SU-DHL-6 (cell line): ENCODE results near the gene QPRT.
"Not testable (repeated sequence)": the region's sequence is repeated elsewhere in the genome, so short reads cannot be mapped to it uniquely, and the experiment has no call there.

Experiments
- H2AFZ ChIP-seq: fragments of 200-600 bp; sonication (generic); 2 replicates; pipeline ENCODE4 v1.6.1; 2014; ENCODE audit warnings: low read depth, mild to moderate bottlenecking, moderate library complexity, mixed read lengths, antibody characterized with exemption, low read length; ENCODE audit not compliant: severe bottlenecking
- H3F3A ChIP-seq: fragments of 200-600 bp; shearing (Covaris generic); 2 replicates; pipeline ENCODE4 v1.6.0; 2016; ENCODE audit warnings: antibody characterized with exemption, mild to moderate bottlenecking; ENCODE audit not compliant: insufficient read depth
- H3K27ac ChIP-seq: fragments of 200-600 bp; sonication (generic); 2 replicates; pipeline ENCODE4 v1.5.1; 2016; ENCODE audit warnings: low read depth, mild to moderate bottlenecking, low read length, moderate library complexity, mixed read lengths
- H3K27me3 ChIP-seq: fragments of 200-600 bp; sonication (generic), shearing (Covaris generic); 2 replicates; pipeline ENCODE4 v1.6.0; 2014; ENCODE audit warnings: mild to moderate bottlenecking, low read length
- H3K36me3 ChIP-seq: fragments of 200-600 bp; sonication (generic); 2 replicates; pipeline ENCODE4 v1.6.1; 2014; ENCODE audit warnings: mild to moderate bottlenecking, low read length, mixed read lengths
- H3K4me2 ChIP-seq: fragments of 300-600, 200-600 bp; shearing (Covaris generic), sonication (generic); 2 replicates; pipeline ENCODE4 v1.6.0; 2014; ENCODE audit warnings: low read length, low read depth, mild to moderate bottlenecking; ENCODE audit not compliant: poor library complexity, severe bottlenecking
- H3K4me3 ChIP-seq: fragments of 200-600 bp; sonication (generic); 2 replicates; pipeline ENCODE4 v1.5.1; 2014; ENCODE audit warnings: antibody characterized with exemption, low read length, mild to moderate bottlenecking, mixed read lengths; ENCODE audit not compliant: insufficient read depth, poor library complexity, severe bottlenecking
- H3K79me2 ChIP-seq: fragments of 200-600 bp; sonication (generic); 2 replicates; pipeline ENCODE4 v1.6.1; 2014; ENCODE audit warnings: mild to moderate bottlenecking, low read length, moderate library complexity; ENCODE audit not compliant: insufficient read depth
- H3K9ac ChIP-seq: fragments of 200-600 bp; sonication (generic); 2 replicates; pipeline ENCODE4 v1.7.0; 2014; ENCODE audit warnings: mild to moderate bottlenecking, low read length
- H3K9me2 ChIP-seq: fragments of 200-600 bp; sonication (generic); replicated peaks from 2 replicates; pipeline ENCODE4 v1.6.1; 2014; ENCODE audit warnings: low read length; ENCODE audit not compliant: insufficient read depth
- H3K9me3 ChIP-seq: fragments of 200-600 bp; sonication (generic); 2 replicates; pipeline ENCODE4 v1.6.1; 2014; ENCODE audit warnings: low read length, mixed read lengths; ENCODE audit not compliant: insufficient read depth
- H4K20me1 ChIP-seq: fragments of 200-600 bp; sonication (generic); 2 replicates; pipeline ENCODE4 v1.6.1; 2014; ENCODE audit warnings: low read depth, mild to moderate bottlenecking, antibody characterized with exemption, low read length, moderate library complexity, mixed read lengths
- EZH2phosphoT487 ChIP-seq: fragments of 200-600 bp; sonication (generic), shearing (Covaris generic); conservative IDR thresholded peaks from 2 replicates; pipeline ENCODE4 v1.6.1; 2018; ENCODE audit warnings: mild to moderate bottlenecking, antibody characterized with exemption, low read length, moderate library complexity, mixed read lengths
- TF ChIP-seq, protein P1 (sequence below): fragments of 200-600 bp; sonication (generic); IDR thresholded peaks from one replicate; pipeline ENCODE4 v1.5.1; 2017; ENCODE audit warnings: antibody characterized with exemption, mild to moderate bottlenecking, low read length, moderate library complexity; ENCODE audit not compliant: insufficient read depth, poor library complexity, severe bottlenecking

QPRT gene

DNA sequence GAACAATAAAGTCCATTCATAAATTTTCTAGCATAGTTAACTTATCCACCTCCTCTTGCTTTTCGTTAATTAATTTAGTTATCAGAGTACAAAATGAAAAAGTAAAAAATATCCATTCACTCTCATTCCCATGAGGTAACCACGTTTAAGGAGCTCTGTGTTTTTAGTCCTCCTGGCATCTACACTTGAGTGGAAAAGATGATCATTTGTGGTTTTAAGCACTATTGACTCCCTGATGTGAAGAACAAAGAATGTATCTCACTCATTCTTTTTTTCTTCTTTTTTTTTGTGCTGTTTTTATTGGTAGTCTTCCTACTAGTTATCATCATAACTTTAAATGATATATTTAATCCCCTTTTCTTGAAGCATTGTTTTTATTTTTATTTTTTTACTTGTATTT, 26.1 kb downstream of the QPRT start:
- no peaks in the 10 kb centered on the region for H3K9me3 ChIP-seq
- no peak overlapping the region for H3K4me3 ChIP-seq
- H3K36me3 ChIP-seq = no peaks in the 10 kb centered on the region
- no peak overlapping the region for H3K4me2 ChIP-seq
- H3K9me2 ChIP-seq = no peaks in the 10 kb centered on the region
- no peaks in the 10 kb centered on the region for H4K20me1 ChIP-seq
- no peak overlapping the region for H3K9ac ChIP-seq
- no peaks in the 10 kb centered on the region for H3K27me3 ChIP-seq
- no peaks in the 10 kb centered on the region for H3F3A ChIP-seq
- H2AFZ ChIP-seq = no peak overlapping the region
- no peaks in the 10 kb centered on the region for H3K79me2 ChIP-seq
- no peak overlapping the region for H3K27ac ChIP-seq
- TF ChIP-seq EZH2phosphoT487 = no peak
- TF ChIP-seq, protein P1, sequence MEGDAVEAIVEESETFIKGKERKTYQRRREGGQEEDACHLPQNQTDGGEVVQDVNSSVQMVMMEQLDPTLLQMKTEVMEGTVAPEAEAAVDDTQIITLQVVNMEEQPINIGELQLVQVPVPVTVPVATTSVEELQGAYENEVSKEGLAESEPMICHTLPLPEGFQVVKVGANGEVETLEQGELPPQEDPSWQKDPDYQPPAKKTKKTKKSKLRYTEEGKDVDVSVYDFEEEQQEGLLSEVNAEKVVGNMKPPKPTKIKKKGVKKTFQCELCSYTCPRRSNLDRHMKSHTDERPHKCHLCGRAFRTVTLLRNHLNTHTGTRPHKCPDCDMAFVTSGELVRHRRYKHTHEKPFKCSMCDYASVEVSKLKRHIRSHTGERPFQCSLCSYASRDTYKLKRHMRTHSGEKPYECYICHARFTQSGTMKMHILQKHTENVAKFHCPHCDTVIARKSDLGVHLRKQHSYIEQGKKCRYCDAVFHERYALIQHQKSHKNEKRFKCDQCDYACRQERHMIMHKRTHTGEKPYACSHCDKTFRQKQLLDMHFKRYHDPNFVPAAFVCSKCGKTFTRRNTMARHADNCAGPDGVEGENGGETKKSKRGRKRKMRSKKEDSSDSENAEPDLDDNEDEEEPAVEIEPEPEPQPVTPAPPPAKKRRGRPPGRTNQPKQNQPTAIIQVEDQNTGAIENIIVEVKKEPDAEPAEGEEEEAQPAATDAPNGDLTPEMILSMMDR = no peak

DNA sequence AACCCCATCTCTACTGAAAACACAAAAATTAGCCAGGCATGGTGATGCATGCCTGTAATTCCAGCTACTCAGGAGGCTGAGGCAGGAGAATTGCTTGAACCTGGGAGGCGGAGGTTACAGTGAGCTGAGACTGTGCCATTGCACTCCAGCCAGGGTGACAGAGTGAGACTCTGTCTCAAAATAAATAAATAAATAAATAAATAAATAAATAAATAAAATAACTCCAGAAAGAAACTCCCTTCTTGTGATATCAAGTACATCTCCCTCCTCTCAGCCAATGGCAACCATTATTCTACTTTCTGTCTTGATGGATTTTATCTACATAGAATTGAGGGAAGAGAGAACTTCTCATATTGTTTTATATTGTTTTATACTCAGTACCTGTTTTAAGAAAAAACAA, 28.2 kb downstream of the QPRT start:
- not testable (repeated sequence) for H3K79me2 ChIP-seq, H4K20me1 ChIP-seq, H3K27ac ChIP-seq, H3K27me3 ChIP-seq, H3K4me3 ChIP-seq, H3K9me3 ChIP-seq, H3K9me2 ChIP-seq, H2AFZ ChIP-seq, H3K36me3 ChIP-seq, H3K4me2 ChIP-seq, H3K9ac ChIP-seq, H3F3A ChIP-seq

DNA sequence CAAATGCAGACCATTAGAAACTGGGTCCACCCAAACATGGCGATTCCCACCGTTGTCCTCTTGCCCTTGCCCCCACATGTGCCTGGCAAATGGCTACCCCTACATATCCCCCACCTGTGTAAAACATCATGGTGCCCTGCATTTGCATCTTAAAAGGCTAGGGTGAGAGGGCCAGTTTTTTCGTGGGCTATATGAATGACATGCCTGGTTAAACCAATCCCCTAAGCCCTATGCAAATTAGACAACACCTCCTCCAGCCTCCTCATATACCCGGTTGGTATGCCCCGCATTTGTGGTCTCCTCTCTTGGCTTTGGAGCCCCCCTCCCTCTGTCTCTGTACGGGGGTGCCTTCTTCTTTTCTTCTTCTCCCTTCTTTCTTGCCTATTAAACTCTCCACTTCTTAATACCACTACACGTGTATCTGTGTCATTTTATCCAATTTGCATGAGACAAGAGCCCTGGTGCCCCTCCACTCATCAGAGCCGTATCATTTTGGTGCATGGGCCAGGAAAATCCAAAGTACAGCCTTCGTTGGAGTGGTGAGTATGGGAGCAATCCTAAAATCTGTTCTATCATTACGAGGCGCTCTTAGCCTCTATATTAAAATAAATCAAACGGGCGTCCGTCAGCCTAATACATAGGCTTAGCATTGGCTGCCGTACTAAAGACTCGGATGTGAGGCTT, 30.1 kb downstream of the QPRT start:
- Histone ChIP-seq H3K27ac (no peak overlapping the region), H3K9me2 (no peaks in the 10 kb centered on the region), H3F3A (no peaks in the 10 kb centered on the region), H4K20me1 (no peaks in the 10 kb centered on the region), H3K27me3 (no peaks in the 10 kb centered on the region), H3K36me3 (no peaks in the 10 kb centered on the region), H2AFZ (no peak overlapping the region), H3K9me3 (no peaks in the 10 kb centered on the region), H3K9ac (no peak overlapping the region), H3K79me2 (no peaks in the 10 kb centered on the region), H3K4me3 (no peak overlapping the region), H3K4me2 (no peak overlapping the region)
- TF ChIP-seq EZH2phosphoT487 = no peak
- TF ChIP-seq, protein P1 = no peak

DNA sequence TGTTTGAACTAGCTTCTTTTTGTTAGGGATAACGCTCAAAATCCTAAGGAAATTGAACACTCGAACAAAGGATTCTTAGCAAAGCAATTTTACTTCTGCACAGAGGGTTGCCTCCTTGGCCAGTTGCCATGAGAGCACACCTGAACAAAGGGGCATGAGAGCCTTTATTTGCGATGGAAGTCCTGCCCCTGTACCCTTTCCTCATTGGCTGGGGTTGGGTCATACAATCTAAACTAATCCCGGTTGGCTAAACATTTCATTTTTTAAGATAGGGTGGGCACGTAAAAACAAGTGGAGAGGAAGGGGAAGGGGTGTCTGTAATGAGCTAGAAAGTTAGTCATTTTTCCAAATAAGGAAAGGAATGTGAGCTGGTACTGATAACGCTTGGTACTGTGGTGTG, 30.7 kb downstream of the QPRT start:
- not testable (repeated sequence) for H3K27me3 ChIP-seq, H2AFZ ChIP-seq, H3K36me3 ChIP-seq, H3K4me2 ChIP-seq, H3K27ac ChIP-seq, H3K9ac ChIP-seq, H3F3A ChIP-seq, H3K9me3 ChIP-seq, H3K4me3 ChIP-seq, H3K79me2 ChIP-seq, H3K9me2 ChIP-seq, H4K20me1 ChIP-seq
